NCI-H2171 (cell line): ENCODE results near the gene MYH7.
A peak's percentile ranks its signal among the peaks of the same experiment; 100 is the strongest.
"Not testable (repeated sequence)": the region's sequence is repeated elsewhere in the genome, so short reads cannot be mapped to it uniquely, and the experiment has no call there.

ENCODE experiments used
- DNase-seq: peaks from one replicate; lab custom pipeline; 2025; lab: John Stamatoyannopoulos, UW

MYH7 gene

GRCh38 chr14:23406725-23407355 is 28.6 kb downstream of the MYH7 start:
- DNase-seq, result no peak

GRCh38 chr14:23406244-23406643 is 29.2 kb downstream of the MYH7 start:
- DNase-seq, result peak; percentile 52

- DNase-seq, result no peak
These were observed 29.9 kb downstream of the MYH7 start for GRCh38 chr14:23405516-23406025.

GRCh38 chr14:23405096-23405495 is 30.4 kb downstream of the MYH7 start:
- DNase-seq, result no peak

GRCh38 chr14:23404331-23404900 is 31.0 kb downstream of the MYH7 start:
- no peak for DNase-seq

- no peak for DNase-seq
These were observed 31.6 kb downstream of the MYH7 start for GRCh38 chr14:23403908-23404307.

GRCh38 chr14:23403139-23403438 is 32.4 kb downstream of the MYH7 start:
- no peak for DNase-seq

GRCh38 chr14:23402296-23403138 is 32.9 kb downstream of the MYH7 start:
- DNase-seq, result no peak

- DNase-seq, result no peak
These were observed 34.2 kb downstream of the MYH7 start for GRCh38 chr14:23401291-23401690.

- DNase-seq, result not testable (repeated sequence)
These were observed 34.8 kb downstream of the MYH7 start for GRCh38 chr14:23400496-23401149.

GRCh38 chr14:23399591-23399990 is 35.9 kb downstream of the MYH7 start:
- DNase-seq, result no peak

GRCh38 chr14:23399136-23399535 is 36.3 kb downstream of the MYH7 start:
- DNase-seq, result no peak

- no peak for DNase-seq
These were observed 37.1 kb downstream of the MYH7 start for GRCh38 chr14:23398348-23398747.

GRCh38 chr14:23396781-23397407 is 38.6 kb downstream of the MYH7 start:
- DNase-seq, result no peak

- no peak for DNase-seq
These were observed 39.3 kb downstream of the MYH7 start for GRCh38 chr14:23396126-23396525.

- DNase-seq, result no peak
These were observed 42.8 kb downstream of the MYH7 start for GRCh38 chr14:23392613-23393012.

GRCh38 chr14:23389871-23390270 is 45.6 kb downstream of the MYH7 start:
- not testable (repeated sequence) for DNase-seq

- no peak for DNase-seq
These were observed 46.1 kb downstream of the MYH7 start for GRCh38 chr14:23389396-23389795.

- no peak for DNase-seq
These were observed 46.5 kb downstream of the MYH7 start for GRCh38 chr14:23388996-23389395.

GRCh38 chr14:23387916-23388882 is 47.3 kb downstream of the MYH7 start:
- no peak for DNase-seq

GRCh38 chr14:23386999-23387398 is 48.5 kb downstream of the MYH7 start:
- DNase-seq, result no peak
